Measurements from ENCODE around the gene GALK2. TPM values are rescaled to one million over a fixed set of nuclear protein-coding genes. Genes with fewer than 3 reads are reported as not detected.
"Not testable (repeated sequence)": the region's sequence is repeated elsewhere in the genome, so short reads cannot be mapped to it uniquely, and the experiment has no call there.

Gene GALK2
- total RNA-seq, 6 experiments from 2014 or later, result 17.5 to 24.7 (median 21.6) TPM

- no peak for TF ChIP-seq CTCF (IDR thresholded peaks at IDR 0.05)
- Mint-ChIP-seq H3K27me3 (ENCODE audit: insufficient read depth) (no peaks in the 10 kb centered on the region), H3K36me3 (ENCODE audit: low read depth) (peaks cover 25% of the 10 kb centered on the region), H3K4me3 (no peak overlapping the region), H3K27ac (no peak overlapping the region), H3K9me3 (no peaks in the 10 kb centered on the region), H3K4me1 (ENCODE audit: low read depth) (peaks cover 6% of the 10 kb centered on the region)
- no peak for DNase-seq
These were observed 9.6 kb downstream of the GALK2 start for GRCh38 chr15:49179433-49180190.

DNA sequence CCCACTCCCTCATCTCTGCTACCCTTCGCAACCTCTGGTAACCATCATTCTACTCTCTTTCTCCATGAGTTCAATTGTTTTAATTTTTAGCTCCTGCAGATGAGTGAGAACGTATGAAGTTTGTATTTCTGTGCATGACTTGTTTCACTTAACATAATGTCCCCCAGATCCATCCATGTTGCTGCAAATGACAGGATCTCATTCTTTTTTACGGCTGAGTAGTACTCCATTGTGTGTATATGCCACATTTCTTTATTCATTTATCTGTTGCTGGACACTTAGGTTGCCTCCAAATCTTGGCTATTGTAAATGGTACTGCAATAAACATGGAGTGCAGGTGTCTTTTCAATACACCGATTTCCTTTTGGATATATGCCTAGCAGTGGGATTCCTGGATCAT is 12.1 kb downstream of the GALK2 start:
- no peak for TF ChIP-seq CTCF (IDR thresholded peaks at IDR 0.05)
- H3K4me3 Mint-ChIP-seq, result no peak overlapping the region
- H3K27ac Mint-ChIP-seq, result no peak overlapping the region
- no peaks in the 10 kb centered on the region for H3K9me3 Mint-ChIP-seq
- H3K27me3 Mint-ChIP-seq (ENCODE audit: insufficient read depth), result no peaks in the 10 kb centered on the region
- H3K36me3 Mint-ChIP-seq (ENCODE audit: low read depth), result peaks cover 26% of the 10 kb centered on the region
- no peak for DNase-seq
- H3K4me1 Mint-ChIP-seq (ENCODE audit: low read depth), result peaks cover 4% of the 10 kb centered on the region

DNA sequence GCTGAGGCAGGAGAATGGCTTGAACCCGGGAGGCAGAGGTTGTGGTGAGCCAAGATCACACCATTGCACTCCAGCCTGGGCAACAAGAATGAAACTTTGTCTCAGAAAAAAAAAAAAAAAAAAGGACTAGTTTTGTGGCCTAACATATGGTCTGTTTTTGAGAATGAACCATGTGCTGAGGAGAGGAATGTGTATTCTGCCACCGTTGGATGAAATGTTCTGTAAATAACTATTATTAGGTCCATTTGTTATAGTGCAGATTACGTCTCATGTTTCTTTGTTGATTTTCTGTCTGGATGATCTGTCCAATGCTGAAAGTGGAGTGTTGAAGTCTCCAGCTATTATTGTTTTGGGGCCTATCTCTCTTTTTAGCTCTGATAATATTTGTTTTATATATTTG is 13.7 kb downstream of the GALK2 start:
- Mint-ChIP-seq H3K4me1 (ENCODE audit: low read depth) (peaks cover 20% of the 10 kb centered on the region), H3K36me3 (ENCODE audit: low read depth) (peaks cover 21% of the 10 kb centered on the region)
- H3K4me3 Mint-ChIP-seq, result not testable (repeated sequence)

DNA sequence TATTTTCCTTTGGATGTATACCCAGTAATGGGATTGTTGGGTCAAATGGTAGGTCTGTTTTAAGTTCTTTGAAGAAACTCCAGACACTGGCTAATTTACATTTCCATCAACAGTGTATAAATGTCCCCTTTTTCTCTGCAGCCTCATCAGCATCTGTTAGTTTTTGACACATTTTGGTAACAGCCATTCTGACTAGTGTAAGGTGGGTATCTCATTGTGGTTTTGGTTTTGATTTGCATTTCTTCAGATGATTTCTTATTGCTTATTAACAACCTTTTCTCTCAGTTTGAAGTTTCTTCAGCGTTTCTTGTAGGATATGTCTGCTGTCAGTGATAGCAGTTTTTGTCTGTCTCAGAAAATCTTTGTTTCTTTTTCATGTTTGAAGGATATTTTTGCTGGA is 15.4 kb downstream of the GALK2 start:
- Mint-ChIP-seq H3K9me3 (no peaks in the 10 kb centered on the region), H3K27ac (no peak overlapping the region), H3K36me3 (ENCODE audit: low read depth) (peaks cover 21% of the 10 kb centered on the region), H3K4me1 (ENCODE audit: low read depth) (peaks cover 20% of the 10 kb centered on the region), H3K4me3 (no peak overlapping the region), H3K27me3 (ENCODE audit: insufficient read depth) (no peaks in the 10 kb centered on the region)
- no peak for DNase-seq
- no peak for TF ChIP-seq CTCF (IDR thresholded peaks at IDR 0.05)

More for the DNA sequence above, 13.7 kb downstream of the GALK2 start:
- H3K27ac Mint-ChIP-seq; DNase-seq; H3K27me3 Mint-ChIP-seq (ENCODE audit: insufficient read depth); H3K9me3 Mint-ChIP-seq: not testable (repeated sequence)

DNA sequence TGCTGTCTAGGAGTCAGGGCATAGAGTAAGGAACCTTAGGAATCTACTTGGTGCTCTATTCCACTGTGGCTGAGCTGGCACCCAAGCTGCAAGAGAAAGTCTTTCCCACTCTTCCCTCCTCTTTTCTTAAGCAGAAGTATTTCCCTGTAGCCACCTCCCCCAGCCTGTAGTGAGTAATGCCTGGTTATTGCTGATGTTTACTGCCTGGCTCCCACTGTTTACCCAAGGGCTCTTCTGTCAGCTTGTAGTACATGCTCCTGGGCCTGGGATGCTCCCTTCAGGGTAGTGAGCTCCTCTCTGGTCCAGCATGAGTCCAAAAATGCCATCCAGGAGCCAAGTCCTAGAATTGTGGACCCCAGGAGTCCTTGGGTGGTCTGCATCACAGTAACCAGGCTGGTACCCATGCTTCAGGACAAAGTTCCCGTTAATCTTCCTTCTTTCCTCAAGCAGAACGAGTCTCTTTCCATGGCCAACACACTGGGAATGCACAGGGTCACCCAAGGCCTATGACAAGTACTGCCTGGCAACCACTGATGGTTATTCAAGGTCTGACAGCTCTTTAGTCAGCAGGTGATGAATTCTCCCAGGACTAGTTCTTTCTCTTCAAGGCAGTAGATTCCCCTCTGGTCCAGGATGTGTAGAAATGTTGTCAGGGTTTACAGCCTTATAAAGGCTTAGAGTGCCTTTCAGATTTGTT is 17.6 kb downstream of the GALK2 start:
- H3K4me3 Mint-ChIP-seq, result peak overlapping the region; percentile 4; the same call in 1 of the 2 replicates
- peaks cover 14% of the 10 kb centered on the region; the same call in 1 of the 2 replicates for H3K36me3 Mint-ChIP-seq (ENCODE audit: low read depth)
- peak; percentile 57 for DNase-seq
- peak overlapping the region; percentile 82 for H3K27ac Mint-ChIP-seq
- no peaks in the 10 kb centered on the region for H3K9me3 Mint-ChIP-seq
- H3K27me3 Mint-ChIP-seq (ENCODE audit: insufficient read depth), result no peaks in the 10 kb centered on the region
- H3K4me1 Mint-ChIP-seq (ENCODE audit: low read depth), result peaks cover 20% of the 10 kb centered on the region
- no peak for TF ChIP-seq CTCF (IDR thresholded peaks at IDR 0.05)

GRCh38 chr15:49188933-49189332 is 18.9 kb downstream of the GALK2 start:
- Mint-ChIP-seq H3K9me3 (no peaks in the 10 kb centered on the region), H3K27ac (0 out of 2 replicates have a peak overlapping the region, but pooled peaks have one; percentile 82), H3K4me3 (no peak overlapping the region), H3K36me3 (ENCODE audit: low read depth) (peaks cover 7% of the 10 kb centered on the region; the same call in 1 of the 2 replicates), H3K4me1 (ENCODE audit: low read depth) (peaks cover 20% of the 10 kb centered on the region), H3K27me3 (ENCODE audit: insufficient read depth) (no peaks in the 10 kb centered on the region)
- TF ChIP-seq CTCF (IDR thresholded peaks at IDR 0.05), result no peak
- DNase-seq, result no peak
